ENCODE measurements around the gene TOR3A.
A peak's percentile ranks its signal among the peaks of the same experiment; 100 is the strongest.

The TOR3A gene

DNA sequence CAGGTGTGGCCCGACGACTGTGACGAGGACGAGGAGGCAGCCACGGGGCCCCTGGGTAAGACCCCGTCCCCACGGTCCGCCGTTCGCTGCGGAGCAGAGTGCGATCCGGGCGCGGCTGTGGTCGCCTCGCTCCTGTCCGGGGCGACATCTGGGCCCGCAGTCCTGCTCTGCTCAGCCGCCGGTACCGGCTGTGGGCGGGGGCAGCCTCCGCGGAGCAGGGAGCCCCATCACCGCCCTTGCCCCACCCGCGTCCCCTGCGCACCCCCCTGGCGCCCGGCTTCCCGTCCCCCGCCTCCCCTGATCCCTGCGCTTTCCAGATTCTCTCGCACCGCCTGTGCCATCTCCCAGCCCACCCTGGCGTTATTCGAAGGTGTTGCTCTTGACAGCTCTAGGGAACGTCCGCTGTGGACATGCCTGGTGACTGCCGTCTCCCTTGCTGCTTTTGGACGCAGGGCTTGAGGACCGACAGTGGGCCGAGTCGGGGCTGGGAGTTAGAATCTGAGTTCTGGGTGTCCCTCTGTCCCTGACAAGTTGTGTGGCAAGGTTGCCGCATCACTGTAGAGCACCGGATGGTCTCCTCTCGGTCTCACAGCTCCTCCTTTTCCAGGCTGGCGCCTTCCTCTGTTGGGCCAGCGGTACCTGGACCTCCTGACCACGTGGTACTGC lies 596 bp downstream of the TOR3A start:
- H3K9me3 Mint-ChIP-seq = no peaks in the 10 kb centered on the region
- peaks cover 4% of the 10 kb centered on the region for H3K36me3 Mint-ChIP-seq (ENCODE audit: low read depth)
- peak; percentile 56 for DNase-seq
- peak overlapping the region; percentile 96 for H3K4me3 Mint-ChIP-seq
- H3K27me3 Mint-ChIP-seq (ENCODE audit: low read depth, poor library complexity) = peaks cover 10% of the 10 kb centered on the region
- H3K27ac Mint-ChIP-seq = peak overlapping the region; percentile 93
- TF ChIP-seq, protein P1, sequence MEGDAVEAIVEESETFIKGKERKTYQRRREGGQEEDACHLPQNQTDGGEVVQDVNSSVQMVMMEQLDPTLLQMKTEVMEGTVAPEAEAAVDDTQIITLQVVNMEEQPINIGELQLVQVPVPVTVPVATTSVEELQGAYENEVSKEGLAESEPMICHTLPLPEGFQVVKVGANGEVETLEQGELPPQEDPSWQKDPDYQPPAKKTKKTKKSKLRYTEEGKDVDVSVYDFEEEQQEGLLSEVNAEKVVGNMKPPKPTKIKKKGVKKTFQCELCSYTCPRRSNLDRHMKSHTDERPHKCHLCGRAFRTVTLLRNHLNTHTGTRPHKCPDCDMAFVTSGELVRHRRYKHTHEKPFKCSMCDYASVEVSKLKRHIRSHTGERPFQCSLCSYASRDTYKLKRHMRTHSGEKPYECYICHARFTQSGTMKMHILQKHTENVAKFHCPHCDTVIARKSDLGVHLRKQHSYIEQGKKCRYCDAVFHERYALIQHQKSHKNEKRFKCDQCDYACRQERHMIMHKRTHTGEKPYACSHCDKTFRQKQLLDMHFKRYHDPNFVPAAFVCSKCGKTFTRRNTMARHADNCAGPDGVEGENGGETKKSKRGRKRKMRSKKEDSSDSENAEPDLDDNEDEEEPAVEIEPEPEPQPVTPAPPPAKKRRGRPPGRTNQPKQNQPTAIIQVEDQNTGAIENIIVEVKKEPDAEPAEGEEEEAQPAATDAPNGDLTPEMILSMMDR (IDR thresholded peaks at IDR 0.05) = no peak
- H3K4me1 Mint-ChIP-seq = peaks cover 27% of the 10 kb centered on the region

DNA sequence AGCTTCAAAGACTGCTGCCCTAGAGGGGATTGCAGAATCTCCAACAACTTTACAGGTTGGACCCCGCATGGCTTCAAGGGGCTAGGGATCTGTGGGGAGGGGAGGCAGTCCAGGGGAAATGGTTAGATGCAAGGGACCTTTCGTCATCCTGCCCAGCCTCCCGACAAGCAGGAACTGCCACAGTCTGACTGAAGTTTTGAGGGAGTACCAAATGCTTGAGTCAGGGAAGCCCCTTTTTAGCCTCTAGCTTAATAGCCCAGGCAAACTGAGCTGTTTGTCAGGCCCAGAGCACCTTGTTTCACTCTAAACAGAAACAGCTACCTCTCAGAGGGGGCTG lies 1.1 kb downstream of the TOR3A start:
- Mint-ChIP-seq H3K27ac (peak overlapping the region; percentile 93), H3K36me3 (ENCODE audit: low read depth) (peaks cover 4% of the 10 kb centered on the region), H3K4me1 (peaks cover 27% of the 10 kb centered on the region), H3K4me3 (peak overlapping the region; percentile 96), H3K9me3 (no peaks in the 10 kb centered on the region), H3K27me3 (ENCODE audit: low read depth, poor library complexity) (peaks cover 7% of the 10 kb centered on the region)
- DNase-seq = no peak
- TF ChIP-seq, protein P1 (IDR thresholded peaks at IDR 0.05) = no peak

DNA sequence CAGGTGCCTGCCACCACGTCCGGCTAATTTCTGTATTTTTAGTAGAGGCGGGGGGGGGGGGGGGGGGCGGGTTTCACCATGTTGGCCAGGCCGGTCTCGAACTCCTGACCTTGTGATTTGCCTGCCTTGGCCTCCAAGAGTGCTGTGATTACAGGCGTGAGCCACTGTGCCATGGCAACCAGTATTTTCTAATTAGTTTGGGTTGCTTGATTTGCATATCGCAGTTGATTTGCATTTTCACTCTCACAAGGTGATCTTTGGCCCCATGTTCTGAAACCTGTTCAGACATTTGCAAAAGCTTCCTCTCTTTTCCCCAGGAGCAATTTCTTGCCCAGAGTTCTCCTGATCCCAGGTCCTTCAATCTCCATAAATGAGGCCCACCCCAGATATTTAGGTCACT lies 1.7 kb downstream of the TOR3A start:
- Mint-ChIP-seq H3K36me3 (ENCODE audit: low read depth) (peaks cover 6% of the 10 kb centered on the region), H3K4me1 (peaks cover 29% of the 10 kb centered on the region), H3K4me3 (peak overlapping the region; percentile 74), H3K27ac (no peak overlapping the region), H3K9me3 (no peaks in the 10 kb centered on the region), H3K27me3 (ENCODE audit: low read depth, poor library complexity) (peaks cover 5% of the 10 kb centered on the region)
- DNase-seq = no peak
- TF ChIP-seq, protein P1 (IDR thresholded peaks at IDR 0.05) = no peak

DNA sequence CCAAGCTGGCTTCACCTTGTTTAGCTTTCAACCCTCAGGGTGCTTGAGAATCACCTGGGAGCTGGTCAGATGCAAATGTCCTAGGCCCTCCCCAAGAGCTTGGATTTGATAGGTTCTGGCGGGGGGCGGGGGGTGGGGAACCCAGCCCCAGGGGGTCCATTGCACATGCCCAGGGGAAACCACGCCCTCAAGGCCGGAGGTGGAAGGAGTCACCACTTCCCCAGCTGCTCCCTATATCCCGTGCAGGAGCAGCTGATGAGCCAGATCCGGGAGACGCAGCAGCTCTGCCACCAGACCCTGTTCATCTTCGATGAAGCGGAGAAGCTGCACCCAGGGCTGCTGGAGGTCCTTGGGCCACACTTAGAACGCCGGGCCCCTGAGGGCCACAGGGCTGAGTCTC lies 5.8 kb downstream of the TOR3A start:
- DNase-seq = no peak
- Mint-ChIP-seq H3K27me3 (ENCODE audit: low read depth, poor library complexity) (peaks cover 3% of the 10 kb centered on the region), H3K4me1 (peaks cover 46% of the 10 kb centered on the region), H3K9me3 (no peaks in the 10 kb centered on the region), H3K27ac (no peak overlapping the region), H3K4me3 (no peak overlapping the region), H3K36me3 (ENCODE audit: low read depth) (peaks cover 18% of the 10 kb centered on the region)
- TF ChIP-seq, protein P1 (IDR thresholded peaks at IDR 0.05) = no peak

DNA sequence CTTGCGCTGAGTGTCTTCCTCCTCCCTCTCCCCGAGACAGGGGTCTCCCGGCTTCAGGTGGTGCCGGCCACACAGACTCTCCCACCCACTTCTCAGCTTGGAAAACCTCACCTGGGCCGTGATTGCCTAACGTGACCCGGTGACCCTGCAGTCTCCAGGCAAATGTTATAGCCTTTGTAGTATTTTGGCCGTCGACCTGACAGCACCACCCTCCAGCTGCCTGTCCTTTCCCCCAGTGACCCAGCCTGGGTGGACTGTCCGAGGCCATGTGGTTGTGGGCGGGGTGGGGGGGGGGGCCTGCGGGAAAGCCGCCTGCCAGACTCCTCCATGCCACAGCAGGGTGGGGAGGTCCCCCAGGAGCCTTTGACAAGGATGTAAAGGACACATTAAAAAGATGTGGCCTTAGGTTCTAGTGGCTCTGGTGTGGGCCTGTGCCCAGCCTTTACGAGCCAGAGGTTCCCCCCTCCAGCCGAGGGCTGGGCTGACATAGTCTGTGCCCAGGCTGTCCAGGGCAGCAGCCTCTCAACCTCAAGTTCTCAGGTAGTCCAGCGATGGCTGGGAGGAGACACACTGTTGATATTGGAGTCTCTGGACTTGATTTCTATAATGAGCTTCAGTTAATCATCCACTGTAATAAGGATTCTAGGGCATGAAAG lies 8.1 kb downstream of the TOR3A start:
- peak overlapping the region; percentile 71 for H3K27ac Mint-ChIP-seq
- peaks cover 36% of the 10 kb centered on the region for H3K4me1 Mint-ChIP-seq

More for the DNA sequence above, 8.1 kb downstream of the TOR3A start:
- TF ChIP-seq, protein P1 (IDR thresholded peaks at IDR 0.05) = no peak
- DNase-seq = no peak
- no peaks in the 10 kb centered on the region for H3K9me3 Mint-ChIP-seq
- no peak overlapping the region for H3K4me3 Mint-ChIP-seq
- peaks cover 3% of the 10 kb centered on the region for H3K27me3 Mint-ChIP-seq (ENCODE audit: low read depth, poor library complexity)
- H3K36me3 Mint-ChIP-seq (ENCODE audit: low read depth) = peaks cover 37% of the 10 kb centered on the region

Data from nephron progenitor cell (in vitro differentiated cells).